ENCODE results near the gene MOV10L1.
A peak's percentile ranks its signal among the peaks of the same experiment; 100 is the strongest.

The MOV10L1 gene

DNA sequence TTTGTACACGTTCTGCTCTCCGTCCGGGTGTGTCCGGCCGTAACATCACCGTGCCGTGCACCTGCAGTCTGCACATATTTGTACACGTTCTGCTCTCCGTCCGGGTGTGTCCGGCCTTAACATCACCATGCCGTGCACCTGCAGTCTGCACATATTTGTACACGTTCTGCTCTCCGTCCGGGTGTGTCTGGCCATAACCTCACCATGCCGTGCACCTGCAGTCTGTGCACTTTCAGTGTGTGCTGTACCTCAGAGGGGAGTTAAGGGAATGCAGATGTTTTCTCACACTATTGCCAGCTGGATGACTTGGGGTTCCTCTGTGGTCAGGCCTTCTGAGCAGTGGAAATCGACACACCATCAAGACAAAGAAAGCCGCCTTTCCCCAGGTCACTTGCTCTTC, 35.9 kb upstream of the MOV10L1 start:
- H3K9me3 ChIP-seq (ENCODE audit: control insufficient read depth, insufficient read depth, low read length) = no peaks in the 10 kb centered on the region
- no peak overlapping the region for H3K9ac ChIP-seq (ENCODE audit: low read depth, low read length)
- no peaks in the 10 kb centered on the region for H3K4me1 ChIP-seq (ENCODE audit: insufficient read depth, low read length)
- H3K36me3 ChIP-seq (ENCODE audit: insufficient read depth, low read length) = no peaks in the 10 kb centered on the region

DNA sequence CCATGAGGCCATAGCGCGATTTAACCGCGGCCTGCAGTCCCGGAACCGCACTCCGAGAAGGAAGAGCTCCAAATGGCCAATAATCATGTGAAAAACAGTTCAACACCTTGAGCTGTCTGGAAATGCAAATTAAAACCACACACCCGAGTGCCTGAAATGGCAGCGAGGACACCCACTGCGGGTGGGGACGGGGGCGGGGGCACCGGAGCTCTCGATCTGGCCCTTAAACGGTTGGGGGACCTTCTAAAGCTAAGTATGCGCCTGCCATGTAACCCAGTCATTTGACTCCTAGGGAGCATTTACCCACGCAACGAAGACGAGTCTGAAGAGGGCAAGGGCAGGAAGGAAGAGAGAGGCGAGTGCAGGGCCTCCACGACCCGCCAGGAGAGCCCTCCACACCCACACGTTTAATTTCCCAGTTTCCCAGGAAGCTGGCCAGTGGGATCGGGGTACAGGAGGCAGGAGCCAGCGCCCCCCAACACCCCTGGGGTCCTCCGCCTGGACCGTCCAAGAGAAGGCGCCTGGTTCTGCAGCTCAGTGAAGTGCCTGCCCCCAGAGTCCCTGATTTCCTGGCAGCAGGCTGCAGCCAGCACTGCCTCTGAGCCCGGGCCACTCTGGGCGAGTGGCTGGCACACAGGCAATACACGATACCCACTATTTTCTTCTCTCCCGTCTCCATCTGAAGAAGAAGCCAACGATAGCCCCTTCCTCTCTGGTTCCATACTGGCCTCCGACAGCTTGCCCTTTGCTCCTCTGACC, 33.4 kb upstream of the MOV10L1 start:
- Histone ChIP-seq H3K9me3 (ENCODE audit: control insufficient read depth, insufficient read depth, low read length) (no peaks in the 10 kb centered on the region), H3K36me3 (ENCODE audit: insufficient read depth, low read length) (no peaks in the 10 kb centered on the region), H3K4me1 (ENCODE audit: insufficient read depth, low read length) (no peaks in the 10 kb centered on the region; the same call in 1 of the 2 replicates), H3K9ac (ENCODE audit: low read depth, low read length) (no peak overlapping the region)

DNA sequence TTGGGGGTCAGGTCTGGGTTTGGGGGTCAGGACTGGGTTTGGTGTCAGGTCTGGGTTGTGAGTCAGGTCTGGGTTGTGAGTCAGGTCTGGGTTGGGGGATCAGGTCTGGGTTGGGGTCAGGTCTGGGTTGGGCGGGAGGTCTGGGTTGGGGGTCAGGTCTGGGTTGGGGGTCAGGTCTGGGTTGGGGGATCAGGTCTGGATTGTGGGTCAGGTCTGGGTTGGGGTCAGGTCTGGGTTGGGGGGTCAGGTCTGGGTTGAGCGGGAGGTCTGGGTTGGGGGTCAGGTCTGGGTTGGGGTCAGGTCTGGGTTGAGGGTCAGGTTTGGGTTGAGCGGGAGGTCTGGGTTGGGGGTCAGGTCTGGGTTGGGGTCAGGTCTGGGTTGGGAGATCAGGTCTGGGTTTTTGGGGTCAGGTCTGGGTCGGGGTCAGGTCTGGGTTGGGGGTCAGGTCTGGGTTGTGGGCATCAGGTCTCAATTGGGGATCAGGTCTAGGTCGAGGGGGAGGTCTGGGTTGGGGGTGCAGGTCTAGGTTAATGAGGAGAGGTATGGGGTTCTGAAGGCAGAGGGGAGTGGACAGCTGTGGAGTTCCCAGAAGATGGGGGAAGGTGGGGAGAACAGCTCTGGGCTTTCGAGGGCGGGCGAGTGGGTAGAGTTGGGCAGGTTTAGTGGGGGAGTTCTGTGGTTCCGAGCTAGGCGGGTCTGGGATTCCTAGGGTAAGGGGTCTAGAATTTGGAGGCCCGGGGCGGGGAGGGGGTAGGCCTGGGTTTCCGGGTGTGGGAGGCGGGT, 32.3 kb upstream of the MOV10L1 start:
- Histone ChIP-seq H3K4me1 (ENCODE audit: insufficient read depth, low read length) (no peaks in the 10 kb centered on the region; the same call in 1 of the 2 replicates), H3K36me3 (ENCODE audit: insufficient read depth, low read length) (no peaks in the 10 kb centered on the region), H3K9me3 (ENCODE audit: control insufficient read depth, insufficient read depth, low read length) (no peaks in the 10 kb centered on the region), H3K9ac (ENCODE audit: low read depth, low read length) (no peak overlapping the region; the same call in 1 of the 2 replicates)

DNA sequence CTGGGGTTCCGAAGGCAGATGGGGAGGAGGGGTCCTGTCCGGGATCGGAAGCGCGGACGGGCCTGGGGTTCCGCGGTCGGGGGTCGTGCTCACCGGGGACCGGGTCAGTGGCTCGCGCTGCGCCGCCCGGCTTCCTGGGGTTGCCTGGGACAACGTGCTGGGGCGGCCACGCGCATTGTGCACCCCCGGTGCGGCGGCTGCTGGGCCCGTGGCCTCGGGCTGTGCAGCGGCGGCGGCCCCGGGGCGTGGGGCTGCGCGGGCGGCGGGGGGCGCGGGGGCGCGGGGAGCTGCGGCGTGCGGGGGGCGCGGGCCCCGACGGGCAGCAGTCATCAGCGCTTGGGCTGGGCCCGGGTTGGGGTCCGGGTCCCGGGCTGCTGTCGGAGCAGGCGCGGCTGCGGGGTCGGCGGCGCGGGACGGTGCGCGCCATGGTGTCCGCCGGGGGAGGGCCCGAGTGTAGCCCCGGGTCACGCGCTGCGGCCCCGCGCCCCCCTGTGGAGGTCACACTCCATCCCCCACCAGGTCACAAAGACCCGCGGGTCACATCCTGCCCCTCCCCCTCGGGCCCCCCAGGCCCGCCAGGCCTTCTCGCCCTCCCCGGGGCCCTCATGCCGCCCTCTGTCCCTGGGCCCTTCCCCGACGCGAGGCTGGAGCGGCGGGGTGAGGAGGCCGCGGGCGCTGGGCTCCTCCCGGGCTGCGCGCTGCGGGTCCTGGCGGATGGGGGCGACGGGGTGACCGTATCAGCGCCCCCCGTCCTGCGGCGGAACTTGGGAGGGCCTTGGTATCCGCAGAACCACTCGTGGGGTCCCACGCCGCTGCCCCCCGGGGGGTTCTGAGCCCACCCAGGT, 31.5 kb upstream of the MOV10L1 start, which contains the start of gene TTLL8:
TTLL8 (minus strand) TSS at position 238 of the 845 bp plus-strand sequence.
- peak within 1 kb of the TSS; percentile 62; the same call in 1 of the 2 replicates for H3K9ac ChIP-seq (ENCODE audit: low read depth, low read length)
- H3K4me1 ChIP-seq (ENCODE audit: insufficient read depth, low read length) = no peaks in the 10 kb centered on the region; the same call in 1 of the 2 replicates
- no peaks in the 10 kb centered on the region for H3K9me3 ChIP-seq (ENCODE audit: control insufficient read depth, insufficient read depth, low read length)
- H3K36me3 ChIP-seq (ENCODE audit: insufficient read depth, low read length) = no peaks in the 10 kb centered on the region

DNA sequence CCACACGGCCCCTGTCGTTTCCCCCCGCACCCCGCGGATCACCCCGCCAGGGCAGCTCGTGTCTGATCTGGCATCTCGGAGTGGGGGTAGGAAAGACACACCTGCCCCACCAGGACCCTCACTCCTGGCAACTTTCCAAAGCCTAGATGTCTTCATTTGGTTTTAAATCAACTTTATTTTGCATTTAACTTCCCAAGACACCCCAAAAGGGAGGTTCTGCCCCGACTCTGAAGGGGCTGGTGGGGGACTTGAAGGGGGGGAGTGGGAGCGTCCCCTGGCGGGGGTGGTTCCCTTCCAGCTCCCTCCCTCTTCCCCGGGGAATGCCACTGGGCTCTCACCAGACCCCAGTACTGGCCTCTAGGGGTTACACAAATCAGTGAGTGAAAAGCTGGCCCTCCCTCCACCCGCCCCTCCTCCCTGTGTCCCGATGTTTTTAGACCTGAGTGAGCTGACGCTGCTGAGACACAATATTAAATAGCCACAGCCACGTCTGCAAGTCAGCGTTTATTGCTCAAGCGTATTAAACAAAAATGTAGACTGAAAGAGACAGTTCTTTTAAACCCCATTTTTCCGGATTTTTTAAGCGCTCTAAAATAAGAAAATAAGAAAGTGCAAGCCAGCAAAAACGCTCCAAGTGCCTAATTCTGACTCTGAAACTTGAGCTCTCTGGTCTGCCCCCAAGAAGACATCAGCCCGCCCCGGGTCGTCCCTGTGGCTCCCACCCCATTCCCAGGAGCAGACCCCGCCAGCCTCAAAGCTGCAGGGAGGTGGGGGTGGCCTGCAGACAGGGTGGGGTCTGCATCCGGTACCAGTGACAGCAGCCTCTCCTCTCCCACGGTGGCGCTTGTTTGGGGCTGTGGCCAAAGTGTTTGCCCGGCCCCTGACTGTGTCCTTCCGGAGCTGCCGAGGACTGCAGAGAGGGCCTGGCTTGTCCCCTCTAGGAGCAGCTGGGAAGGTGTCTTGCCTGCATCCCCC, 30.6 kb upstream of the MOV10L1 start:
- H3K9me3 ChIP-seq (ENCODE audit: control insufficient read depth, insufficient read depth, low read length) = no peaks in the 10 kb centered on the region
- no peaks in the 10 kb centered on the region for H3K36me3 ChIP-seq (ENCODE audit: insufficient read depth, low read length)
- H3K9ac ChIP-seq (ENCODE audit: low read depth, low read length) = peak overlapping the region; percentile 62; the same call in 1 of the 2 replicates
- H3K4me1 ChIP-seq (ENCODE audit: insufficient read depth, low read length) = no peaks in the 10 kb centered on the region; the same call in 1 of the 2 replicates

DNA sequence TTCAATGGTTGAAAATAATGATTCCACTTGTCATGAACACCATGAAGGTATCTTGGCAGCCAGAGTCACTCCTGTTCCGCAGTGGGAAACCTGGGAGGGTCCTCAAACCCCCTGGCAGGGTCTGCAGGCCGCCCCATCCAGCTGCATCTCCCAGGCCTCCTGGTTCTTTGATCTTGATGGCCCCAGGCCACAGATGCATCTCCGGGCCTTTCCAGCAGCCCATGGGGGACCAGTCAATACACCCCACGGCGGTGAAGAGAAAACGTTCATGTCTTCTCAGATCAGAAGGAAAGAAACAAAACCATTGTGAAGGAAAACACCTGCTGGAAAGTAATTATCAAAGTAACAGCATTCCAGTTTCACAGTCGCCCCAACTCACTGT, 29.9 kb upstream of the MOV10L1 start:
- Histone ChIP-seq H3K9me3 (ENCODE audit: control insufficient read depth, insufficient read depth, low read length) (no peaks in the 10 kb centered on the region), H3K36me3 (ENCODE audit: insufficient read depth, low read length) (no peaks in the 10 kb centered on the region), H3K9ac (ENCODE audit: low read depth, low read length) (no peak overlapping the region), H3K4me1 (ENCODE audit: insufficient read depth, low read length) (no peaks in the 10 kb centered on the region; the same call in 1 of the 2 replicates)

DNA sequence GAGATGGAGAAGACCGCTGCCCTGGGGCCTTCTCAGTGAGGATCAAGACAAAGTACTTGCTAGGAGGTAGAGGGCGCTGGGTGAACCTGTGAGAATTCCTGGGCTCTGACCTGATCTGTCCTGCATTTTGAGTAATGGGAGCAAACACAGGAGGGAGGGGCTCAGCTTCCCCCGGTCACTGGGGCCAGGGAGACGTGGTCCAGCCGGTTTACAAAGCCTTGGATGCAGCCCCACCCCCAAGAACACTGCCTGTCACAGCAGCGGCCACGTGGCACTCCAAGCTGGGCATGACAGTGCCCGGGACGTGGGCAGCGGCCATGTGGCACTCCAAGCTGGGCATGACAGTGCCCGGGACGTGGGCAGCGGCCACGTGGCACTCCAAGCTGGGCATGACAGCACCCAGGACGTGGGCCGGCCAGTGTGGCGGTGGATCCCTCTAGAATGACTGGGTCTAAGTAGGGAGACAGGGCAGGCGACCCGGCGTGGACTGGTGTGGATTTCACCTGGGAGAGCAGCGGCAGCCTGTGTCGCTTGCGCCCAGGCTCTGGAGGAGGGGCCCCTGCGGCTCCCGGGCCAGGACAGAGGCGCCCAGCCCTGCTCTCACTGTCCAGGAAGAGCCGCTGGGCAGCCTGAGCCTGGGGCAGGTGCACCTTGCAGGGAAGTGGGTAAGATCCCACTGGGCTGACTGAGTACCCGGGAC, 29.2 kb upstream of the MOV10L1 start:
- Histone ChIP-seq H3K36me3 (ENCODE audit: insufficient read depth, low read length) (no peaks in the 10 kb centered on the region), H3K4me1 (ENCODE audit: insufficient read depth, low read length) (no peaks in the 10 kb centered on the region; the same call in 1 of the 2 replicates), H3K9me3 (ENCODE audit: control insufficient read depth, insufficient read depth, low read length) (no peaks in the 10 kb centered on the region), H3K9ac (ENCODE audit: low read depth, low read length) (no peak overlapping the region)

DNA sequence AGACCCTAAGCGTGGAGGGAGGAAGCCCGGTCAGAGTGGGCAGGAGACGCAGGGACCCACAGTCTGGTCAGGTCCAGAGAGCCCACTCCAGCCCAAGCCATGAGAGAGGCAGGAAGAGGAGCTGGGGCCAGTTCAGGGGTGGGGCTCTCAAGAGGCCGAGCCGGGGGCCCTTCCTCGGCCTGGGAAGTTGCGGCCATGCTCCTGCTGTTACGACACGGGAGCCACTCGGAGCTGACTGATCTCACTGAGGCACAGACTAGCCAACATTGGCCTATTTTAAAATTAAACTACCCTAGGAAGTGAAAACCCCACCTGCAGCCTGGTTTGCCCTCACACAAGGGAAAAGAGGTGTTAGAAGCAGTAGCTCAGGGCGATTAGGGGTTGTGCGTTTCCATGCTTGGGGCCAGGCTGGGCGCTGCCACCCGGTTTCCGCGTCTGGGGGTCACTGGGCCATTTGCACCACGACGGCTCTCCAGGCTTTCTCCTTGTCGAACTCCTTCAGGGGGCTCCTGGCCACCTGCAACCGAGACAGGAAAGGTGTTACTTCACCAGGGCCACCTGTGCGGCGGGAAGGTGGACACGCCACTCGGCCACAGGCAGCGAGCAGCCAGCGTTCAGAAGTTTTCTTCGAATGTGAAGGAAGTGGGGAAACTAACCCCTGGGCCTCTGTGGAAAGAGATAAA, 28.5 kb upstream of the MOV10L1 start:
- Histone ChIP-seq H3K4me1 (ENCODE audit: insufficient read depth, low read length) (no peaks in the 10 kb centered on the region; the same call in 1 of the 2 replicates), H3K36me3 (ENCODE audit: insufficient read depth, low read length) (no peaks in the 10 kb centered on the region), H3K9ac (ENCODE audit: low read depth, low read length) (no peak overlapping the region), H3K9me3 (ENCODE audit: control insufficient read depth, insufficient read depth, low read length) (no peaks in the 10 kb centered on the region)

DNA sequence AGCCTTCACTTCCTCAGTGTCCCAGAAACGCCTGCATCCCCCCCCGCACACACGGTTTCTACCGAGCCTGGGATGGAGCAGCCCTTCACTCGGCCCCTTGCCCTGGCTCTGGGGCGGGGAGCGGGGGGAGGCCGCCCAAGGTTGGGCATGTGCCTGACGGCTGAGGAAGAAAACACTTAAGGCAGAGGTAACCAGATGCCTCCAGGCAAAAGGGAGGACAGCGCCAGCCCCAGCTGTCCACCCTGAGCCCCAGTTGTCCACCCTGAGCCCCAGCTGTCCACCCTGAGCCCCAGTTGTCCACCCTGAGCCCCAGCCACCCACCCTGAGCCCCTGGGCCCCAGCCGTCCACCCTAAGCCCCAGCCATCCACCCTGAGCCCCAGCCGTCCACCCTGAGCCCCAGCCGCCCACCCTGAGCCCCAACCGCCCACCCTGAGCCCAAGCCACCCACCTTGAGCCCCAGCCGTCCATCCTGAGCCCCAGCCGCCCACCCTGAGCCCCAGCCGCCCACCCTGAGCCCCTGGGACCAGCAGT, 27.9 kb upstream of the MOV10L1 start:
- Histone ChIP-seq H3K9ac (ENCODE audit: low read depth, low read length) (no peak overlapping the region), H3K4me1 (ENCODE audit: insufficient read depth, low read length) (no peaks in the 10 kb centered on the region; the same call in 1 of the 2 replicates), H3K9me3 (ENCODE audit: control insufficient read depth, insufficient read depth, low read length) (no peaks in the 10 kb centered on the region), H3K36me3 (ENCODE audit: insufficient read depth, low read length) (no peaks in the 10 kb centered on the region)

DNA sequence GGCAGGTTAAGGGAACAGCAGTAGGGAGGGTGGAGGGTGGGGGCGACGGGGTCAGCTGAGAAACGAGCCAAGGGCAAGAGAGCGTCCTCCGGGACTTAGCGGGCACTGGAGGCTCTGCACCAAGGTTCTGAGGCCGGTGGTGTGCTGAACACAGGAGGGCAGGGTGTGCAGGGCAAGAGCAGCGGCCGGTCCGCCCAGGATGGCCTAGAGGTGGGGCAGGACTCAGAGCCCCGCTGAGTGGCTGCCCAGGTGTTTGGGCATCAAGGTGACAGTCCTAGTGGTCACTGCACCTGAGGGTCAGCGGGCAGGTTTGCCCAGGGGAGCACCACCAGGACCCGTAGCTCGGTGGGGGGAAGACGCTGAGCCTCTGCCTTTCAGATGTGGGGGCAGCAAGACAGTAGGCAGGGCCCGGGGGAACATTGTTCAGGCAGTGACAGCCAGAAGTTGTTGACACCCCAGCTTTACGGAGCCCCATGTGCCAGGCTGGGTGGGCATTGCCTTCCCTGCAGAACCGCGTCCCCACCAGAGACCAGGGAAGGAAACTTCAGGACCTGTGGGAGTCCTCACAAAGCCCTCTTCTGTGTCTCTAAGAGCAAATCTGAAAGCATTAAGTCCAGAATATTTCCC, 27.2 kb upstream of the MOV10L1 start:
- Histone ChIP-seq H3K9ac (ENCODE audit: low read depth, low read length) (no peak overlapping the region), H3K4me1 (ENCODE audit: insufficient read depth, low read length) (no peaks in the 10 kb centered on the region; the same call in 1 of the 2 replicates), H3K9me3 (ENCODE audit: control insufficient read depth, insufficient read depth, low read length) (no peaks in the 10 kb centered on the region), H3K36me3 (ENCODE audit: insufficient read depth, low read length) (no peaks in the 10 kb centered on the region)

DNA sequence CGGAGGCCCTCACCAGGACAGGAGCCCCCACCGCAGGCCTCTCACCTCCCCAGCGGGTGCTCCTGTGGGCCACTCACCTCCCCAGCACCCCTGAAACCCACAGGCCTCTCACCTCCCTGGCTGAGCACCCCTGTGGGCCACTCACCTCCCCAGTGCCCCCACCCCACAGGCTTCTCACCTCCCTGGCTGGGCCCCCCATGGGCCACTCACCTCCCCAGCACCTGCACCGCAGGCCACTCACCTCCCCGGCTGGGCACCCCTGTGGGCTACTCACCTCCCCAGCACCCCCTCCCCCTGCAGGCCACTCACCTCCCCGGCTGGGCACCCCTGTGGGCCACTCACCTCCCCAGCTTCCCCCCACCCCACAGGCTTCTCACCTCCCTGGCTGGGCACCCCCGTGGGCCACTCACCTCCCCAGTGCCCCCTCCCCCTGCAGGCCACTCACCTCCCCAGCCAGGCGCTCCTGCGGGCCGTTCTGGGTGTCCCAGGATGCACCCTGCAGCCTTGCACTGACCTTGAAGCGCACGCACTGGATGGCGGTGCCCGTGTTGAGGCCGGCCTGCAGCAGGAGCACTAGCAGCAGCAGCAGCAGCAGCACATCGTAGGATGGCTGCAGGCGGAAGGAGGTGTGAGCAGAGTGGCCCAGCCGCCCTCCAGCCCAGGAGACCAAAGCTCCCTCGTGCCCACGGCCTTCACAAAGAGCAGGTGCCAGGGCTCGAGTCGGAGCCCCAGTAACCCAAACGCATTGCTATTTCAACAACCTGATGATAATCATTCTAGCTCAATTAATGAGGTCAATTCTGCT, 26.0 kb upstream of the MOV10L1 start:
- no peaks in the 10 kb centered on the region; the same call in 1 of the 2 replicates for H3K4me1 ChIP-seq (ENCODE audit: insufficient read depth, low read length)
- H3K36me3 ChIP-seq (ENCODE audit: insufficient read depth, low read length) = no peaks in the 10 kb centered on the region

More for the DNA sequence above, 26.0 kb upstream of the MOV10L1 start:
- H3K9ac ChIP-seq (ENCODE audit: low read depth, low read length) = no peak overlapping the region
- H3K9me3 ChIP-seq (ENCODE audit: control insufficient read depth, insufficient read depth, low read length) = no peaks in the 10 kb centered on the region

All from ES-I3 (cell line).